HG02840 (cell line): ENCODE measurements around the gene SMDT1.
"Not testable (repeated sequence)": the region's sequence is repeated elsewhere in the genome, so short reads cannot be mapped to it uniquely, and the experiment has no call there.

ENCODE experiments used
- ATAC-seq: cut with Tn5 transposase; IDR thresholded peaks from one replicate; pipeline ENCODE4 v1.9.1; 2021; ENCODE audit warnings: mild to moderate bottlenecking, moderate library complexity, moderate number of reproducible peaks; ENCODE audit not compliant: unreplicated experiment, low FRiP score

Gene SMDT1

GRCh38 chr22:42070517-42071422 lies 8.7 kb upstream of the SMDT1 start, which contains the start of gene NAGA:
Gene NAGA (minus strand): TSS chr22:42070812. CDS start chr22:42070297, 515 bp downstream.
- peak; percentile 85 for ATAC-seq

GRCh38 chr22:42071508-42071907 lies 8.0 kb upstream of the SMDT1 start:
- not testable (repeated sequence) for ATAC-seq

GRCh38 chr22:42072606-42073330 lies 6.7 kb upstream of the SMDT1 start:
- ATAC-seq: no peak

- no peak for ATAC-seq
These were observed 5.9 kb upstream of the SMDT1 start for GRCh38 chr22:42073621-42074041.

GRCh38 chr22:42074132-42074811 lies 5.2 kb upstream of the SMDT1 start, which contains the start of gene PHETA2:
Gene PHETA2 (plus strand): TSS chr22:42074248. CDS start chr22:42077294, 3,046 bp downstream.
- ATAC-seq: no peak

GRCh38 chr22:42074846-42075676 lies 4.4 kb upstream of the SMDT1 start:
- ATAC-seq: no peak

- ATAC-seq: no peak
These were observed 2.6 kb upstream of the SMDT1 start for GRCh38 chr22:42076764-42077485.

- no peak for ATAC-seq
These were observed 1.9 kb upstream of the SMDT1 start for GRCh38 chr22:42077486-42078125.

GRCh38 chr22:42078469-42079318 lies 806 bp upstream of the SMDT1 start:
- ATAC-seq: peak; percentile 18

- ATAC-seq: no peak
These were observed 787 bp downstream of the SMDT1 start for GRCh38 chr22:42080287-42080686.

GRCh38 chr22:42083119-42083518 lies 3.6 kb downstream of the SMDT1 start:
- no peak for ATAC-seq

- ATAC-seq: no peak
These were observed 5.4 kb downstream of the SMDT1 start for GRCh38 chr22:42084874-42085273.

GRCh38 chr22:42086051-42086450 lies 6.6 kb downstream of the SMDT1 start:
- no peak for ATAC-seq

- ATAC-seq: peak; percentile 94
These were observed 11.3 kb downstream of the SMDT1 start, which contains the start of gene NDUFA6 for GRCh38 chr22:42090596-42091454. Gene NDUFA6 (minus strand): TSS chr22:42090772. CDS start chr22:42090744, 28 bp downstream.

- ATAC-seq: no peak
These were observed 11.9 kb downstream of the SMDT1 start for GRCh38 chr22:42091455-42091782.

- no peak for ATAC-seq
These were observed 21.7 kb downstream of the SMDT1 start for GRCh38 chr22:42101199-42101598.

- not testable (repeated sequence) for ATAC-seq
These were observed 24.9 kb downstream of the SMDT1 start for GRCh38 chr22:42104332-42104860.
